Measurements from ENCODE around the gene IBA57. TPM values are rescaled to one million over a fixed set of nuclear protein-coding genes. Genes with fewer than 3 reads are reported as not detected.

Gene IBA57
- total and polyA plus RNA-seq, 4 donors: 5.8 to 9.9 (median 7.4) TPM

DNA sequence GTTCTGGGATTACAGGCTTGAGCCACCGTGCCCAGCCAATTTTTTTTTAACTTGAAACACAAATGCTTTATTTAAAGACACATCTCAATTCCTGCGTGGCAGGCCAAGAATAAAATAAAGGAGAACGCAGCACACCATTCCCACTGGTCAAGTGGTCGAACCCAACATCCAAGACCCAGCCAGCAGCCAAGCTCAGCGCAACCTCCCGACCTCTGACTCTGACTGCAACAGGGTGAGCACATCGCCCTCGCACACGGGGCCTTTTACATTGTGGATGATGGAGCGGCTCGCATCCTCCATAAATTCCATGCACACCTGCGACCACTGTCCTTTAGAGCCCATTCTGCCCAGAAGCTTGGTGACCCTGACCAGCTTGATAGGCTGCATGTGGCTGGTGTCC, 31.0 kb upstream of the IBA57 start:
- no peak overlapping the region for H3K4me3 ChIP-seq (ENCODE audit: low read depth, low read length)
- WGBS (ENCODE audit: insufficient coverage): 82% methylated on average over 9 of the region's 12 CpGs
- H3K9me3 ChIP-seq (ENCODE audit: control insufficient read depth, insufficient read depth, low read length): no peaks in the 10 kb centered on the region
- H3K27ac ChIP-seq (ENCODE audit: low read depth, low read length): no peak overlapping the region
- H3K36me3 ChIP-seq (ENCODE audit: control insufficient read depth, insufficient read depth, low read length): no peaks in the 10 kb centered on the region
- no peak for DNase-seq (ENCODE audit: low read depth in 4 of 6, low spot score in 6 of 6)
- H3K27me3 ChIP-seq (ENCODE audit: control insufficient read depth, insufficient read depth, low read length): peaks cover 10% of the 10 kb centered on the region
- peaks cover 5% of the 10 kb centered on the region for H3K4me1 ChIP-seq (ENCODE audit: control insufficient read depth, insufficient read depth, low read length)

DNA sequence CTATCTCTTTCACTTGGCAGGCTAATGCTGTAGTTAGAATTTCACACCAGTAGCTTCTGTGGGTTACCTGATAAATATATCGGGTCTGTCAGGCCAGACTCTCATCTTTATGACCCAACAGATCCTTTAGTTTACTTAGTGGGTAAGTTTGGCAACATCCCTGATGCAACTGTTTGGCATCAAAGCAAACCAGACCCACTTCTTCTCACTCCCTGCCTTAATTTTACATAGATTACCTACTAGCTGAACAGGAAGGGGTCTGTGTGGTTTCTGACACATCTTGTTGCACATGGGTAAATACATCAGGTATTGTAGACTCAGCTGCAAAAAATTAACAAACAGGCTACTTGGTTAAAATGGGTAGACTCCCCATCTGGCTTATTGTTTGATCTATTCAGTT, 28.7 kb upstream of the IBA57 start:
- Histone ChIP-seq H3K9me3 (ENCODE audit: control insufficient read depth, insufficient read depth, low read length) (no peaks in the 10 kb centered on the region), H3K27me3 (ENCODE audit: control insufficient read depth, insufficient read depth, low read length) (peaks cover 8% of the 10 kb centered on the region), H3K4me3 (ENCODE audit: low read depth, low read length) (no peak overlapping the region), H3K36me3 (ENCODE audit: control insufficient read depth, insufficient read depth, low read length) (peaks cover 8% of the 10 kb centered on the region), H3K4me1 (ENCODE audit: control insufficient read depth, insufficient read depth, low read length) (peaks cover 23% of the 10 kb centered on the region), H3K27ac (ENCODE audit: low read depth, low read length) (no peak overlapping the region)
- WGBS (ENCODE audit: insufficient coverage): no CpG with 5 or more reads among the region's 1 CpG
- no peak for DNase-seq (ENCODE audit: low read depth in 4 of 6, low spot score in 6 of 6)

DNA sequence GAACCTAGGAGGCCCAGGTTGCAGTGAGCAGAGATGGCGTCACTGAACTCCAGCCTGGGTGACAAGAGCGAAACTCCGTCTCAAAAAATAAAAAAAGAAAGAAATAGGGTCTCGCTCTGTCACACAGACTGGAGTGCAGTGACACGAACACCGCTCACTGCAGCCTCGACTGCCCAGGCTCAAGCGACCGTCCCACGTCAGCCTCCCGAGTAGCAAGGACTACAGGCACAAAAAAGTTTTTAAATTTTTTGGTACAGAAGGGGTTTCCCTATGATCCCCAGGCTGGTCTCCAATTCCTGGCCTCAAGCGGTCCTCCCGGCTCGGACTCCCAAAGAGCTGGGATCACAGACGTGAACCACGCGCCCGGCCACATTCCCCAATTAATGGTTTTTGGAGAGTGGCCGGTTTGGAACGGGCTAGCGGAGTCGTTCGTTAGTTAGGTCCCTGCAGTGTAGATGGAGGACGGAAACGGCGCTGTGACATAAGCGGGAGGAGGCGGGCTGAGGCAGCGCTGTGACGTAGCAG, 26.1 kb upstream of the IBA57 start:
- Histone ChIP-seq H3K27me3 (ENCODE audit: control insufficient read depth, insufficient read depth, low read length) (peaks cover 4% of the 10 kb centered on the region), H3K36me3 (ENCODE audit: control insufficient read depth, insufficient read depth, low read length) (peaks cover 29% of the 10 kb centered on the region), H3K9me3 (ENCODE audit: control insufficient read depth, insufficient read depth, low read length) (no peaks in the 10 kb centered on the region), H3K27ac (ENCODE audit: low read depth, low read length) (peak overlapping the region; percentile 84), H3K4me1 (ENCODE audit: control insufficient read depth, insufficient read depth, low read length) (peaks cover 43% of the 10 kb centered on the region), H3K4me3 (ENCODE audit: low read depth, low read length) (peak overlapping the region; percentile 82)
- DNase-seq (ENCODE audit: low read depth in 4 of 6, low spot score in 6 of 6): no peak
- WGBS (ENCODE audit: insufficient coverage): 23% methylated on average over 28 of the region's 30 CpGs

- peak within 1 kb of the TSS; percentile 84 for H3K27ac ChIP-seq (ENCODE audit: low read depth, low read length)
- WGBS (ENCODE audit: insufficient coverage): under 1% methylated on average over 95 of the region's 95 CpGs
- peaks cover 44% of the 10 kb centered on the region for H3K4me1 ChIP-seq (ENCODE audit: control insufficient read depth, insufficient read depth, low read length)
- no peaks in the 10 kb centered on the region for H3K27me3 ChIP-seq (ENCODE audit: control insufficient read depth, insufficient read depth, low read length)
- H3K4me3 ChIP-seq (ENCODE audit: low read depth, low read length): peak within 1 kb of the TSS; percentile 82
- DNase-seq (ENCODE audit: low read depth in 4 of 6, low spot score in 6 of 6): peak; percentile 83 to 99 (median 92)
- H3K36me3 ChIP-seq (ENCODE audit: control insufficient read depth, insufficient read depth, low read length): peaks cover 35% of the 10 kb centered on the region
- H3K9me3 ChIP-seq (ENCODE audit: control insufficient read depth, insufficient read depth, low read length): no peaks in the 10 kb centered on the region
These were observed 25.5 kb upstream of the IBA57 start, which contains the start of gene GUK1 for GRCh38 chr1:228139931-228140723. Gene GUK1, plus strand, starts transcription at chr1:228140279. Its CDS starts 24 bp downstream, at chr1:228140303.

DNA sequence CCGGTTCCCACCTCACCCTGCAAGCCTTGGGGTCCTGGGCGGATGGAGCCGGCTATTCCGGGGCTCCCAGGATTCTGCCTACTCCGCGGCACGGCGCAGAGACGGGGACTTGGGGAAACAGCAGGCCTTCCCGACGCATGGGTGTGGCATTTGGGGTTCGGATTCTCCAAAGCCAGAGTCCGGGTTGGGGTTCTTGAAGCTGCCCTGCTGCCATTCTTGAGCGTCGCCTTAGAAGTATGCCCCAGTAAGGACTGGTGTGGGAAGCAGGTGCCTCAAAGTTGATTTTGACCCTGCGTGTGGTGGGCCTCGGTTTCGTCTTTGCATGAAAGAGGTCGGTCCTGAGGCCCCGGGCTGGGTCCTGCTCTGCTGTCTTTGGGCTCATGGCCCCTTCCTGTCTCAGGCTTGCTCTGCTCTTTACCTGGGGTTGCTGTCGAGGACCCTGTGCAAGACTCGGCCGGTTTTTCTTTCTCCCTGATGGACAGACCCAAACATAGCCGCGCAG, 24.8 kb upstream of the IBA57 start:
- Histone ChIP-seq H3K4me3 (ENCODE audit: low read depth, low read length) (peak overlapping the region; percentile 82), H3K27me3 (ENCODE audit: control insufficient read depth, insufficient read depth, low read length) (no peaks in the 10 kb centered on the region), H3K27ac (ENCODE audit: low read depth, low read length) (peak overlapping the region; percentile 84), H3K36me3 (ENCODE audit: control insufficient read depth, insufficient read depth, low read length) (peaks cover 42% of the 10 kb centered on the region), H3K9me3 (ENCODE audit: control insufficient read depth, insufficient read depth, low read length) (no peaks in the 10 kb centered on the region), H3K4me1 (ENCODE audit: control insufficient read depth, insufficient read depth, low read length) (peaks cover 44% of the 10 kb centered on the region)
- WGBS (ENCODE audit: insufficient coverage): 12% methylated on average over 25 of the region's 25 CpGs
- no peak for DNase-seq (ENCODE audit: low read depth in 4 of 6, low spot score in 6 of 6)

GRCh38 chr1:228141226-228142044, 24.2 kb upstream of the IBA57 start:
- Histone ChIP-seq H3K27ac (ENCODE audit: low read depth, low read length) (peak overlapping the region; percentile 84), H3K4me3 (ENCODE audit: low read depth, low read length) (peak overlapping the region; percentile 82), H3K9me3 (ENCODE audit: control insufficient read depth, insufficient read depth, low read length) (no peaks in the 10 kb centered on the region), H3K36me3 (ENCODE audit: control insufficient read depth, insufficient read depth, low read length) (peaks cover 48% of the 10 kb centered on the region), H3K4me1 (ENCODE audit: control insufficient read depth, insufficient read depth, low read length) (peaks cover 44% of the 10 kb centered on the region), H3K27me3 (ENCODE audit: control insufficient read depth, insufficient read depth, low read length) (no peaks in the 10 kb centered on the region)
- WGBS (ENCODE audit: insufficient coverage): 70% methylated on average over 26 of the region's 27 CpGs
- DNase-seq (ENCODE audit: low read depth in 4 of 6, low spot score in 6 of 6): no peak

GRCh38 chr1:228142155-228142691, 23.4 kb upstream of the IBA57 start:
- no peak for DNase-seq (ENCODE audit: low read depth in 4 of 6, low spot score in 6 of 6)
- 88% methylated on average over 14 of the region's 16 CpGs for WGBS (ENCODE audit: insufficient coverage)
- no peak overlapping the region for H3K27ac ChIP-seq (ENCODE audit: low read depth, low read length)

GRCh38 chr1:228142701-228143136, 22.9 kb upstream of the IBA57 start:
- no peak for DNase-seq (ENCODE audit: low read depth in 4 of 6, low spot score in 6 of 6)
- Histone ChIP-seq H3K4me1 (ENCODE audit: control insufficient read depth, insufficient read depth, low read length) (peaks cover 44% of the 10 kb centered on the region), H3K9me3 (ENCODE audit: control insufficient read depth, insufficient read depth, low read length) (no peaks in the 10 kb centered on the region), H3K27ac (ENCODE audit: low read depth, low read length) (no peak overlapping the region), H3K4me3 (ENCODE audit: low read depth, low read length) (no peak overlapping the region), H3K36me3 (ENCODE audit: control insufficient read depth, insufficient read depth, low read length) (peaks cover 61% of the 10 kb centered on the region), H3K27me3 (ENCODE audit: control insufficient read depth, insufficient read depth, low read length) (no peaks in the 10 kb centered on the region)
- 84% methylated on average over 11 of the region's 11 CpGs for WGBS (ENCODE audit: insufficient coverage)

More at GRCh38 chr1:228142155-228142691, 23.4 kb upstream of the IBA57 start:
- Histone ChIP-seq H3K36me3 (ENCODE audit: control insufficient read depth, insufficient read depth, low read length) (peaks cover 56% of the 10 kb centered on the region), H3K4me1 (ENCODE audit: control insufficient read depth, insufficient read depth, low read length) (peaks cover 44% of the 10 kb centered on the region), H3K4me3 (ENCODE audit: low read depth, low read length) (no peak overlapping the region), H3K27me3 (ENCODE audit: control insufficient read depth, insufficient read depth, low read length) (no peaks in the 10 kb centered on the region), H3K9me3 (ENCODE audit: control insufficient read depth, insufficient read depth, low read length) (no peaks in the 10 kb centered on the region)

DNA sequence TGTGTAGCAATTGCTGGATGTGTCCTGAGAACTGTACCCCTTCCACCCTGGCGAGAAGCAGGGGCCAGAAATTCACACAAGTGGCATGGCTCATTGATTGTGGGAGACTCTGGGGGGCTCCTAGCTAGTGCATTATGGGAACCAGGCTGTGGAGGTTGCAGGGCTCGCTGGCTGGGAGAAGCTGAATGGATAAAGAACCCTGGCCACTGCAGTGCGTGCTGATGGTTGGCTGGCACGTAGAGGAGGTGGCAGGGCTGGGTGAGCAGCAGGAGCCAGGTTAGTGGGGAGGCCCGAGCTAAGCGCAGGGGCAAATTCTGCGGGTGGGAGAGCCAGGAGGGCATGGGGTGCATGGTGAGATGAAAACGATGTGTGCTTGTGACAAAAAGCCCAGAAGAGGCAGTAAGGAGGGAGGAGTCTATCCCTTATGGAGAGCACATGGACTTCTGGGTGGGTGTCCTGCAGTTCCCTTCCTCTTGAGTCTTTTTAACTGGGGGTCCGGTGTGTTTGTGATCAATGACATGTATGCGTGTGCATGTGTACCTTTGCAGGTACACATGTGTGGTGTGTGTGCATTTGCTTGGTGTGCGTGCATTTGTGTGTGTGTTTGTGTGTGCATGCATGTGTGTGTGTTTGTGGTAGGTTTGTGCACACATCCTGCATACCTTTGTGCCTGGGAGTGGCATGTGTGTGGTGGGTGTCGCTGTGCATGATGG, 22.0 kb upstream of the IBA57 start:
- no peak overlapping the region for H3K27ac ChIP-seq (ENCODE audit: low read depth, low read length)
- peaks cover 53% of the 10 kb centered on the region for H3K4me1 ChIP-seq (ENCODE audit: control insufficient read depth, insufficient read depth, low read length)
- H3K27me3 ChIP-seq (ENCODE audit: control insufficient read depth, insufficient read depth, low read length): no peaks in the 10 kb centered on the region
- H3K9me3 ChIP-seq (ENCODE audit: control insufficient read depth, insufficient read depth, low read length): no peaks in the 10 kb centered on the region
- no peak for DNase-seq (ENCODE audit: low read depth in 4 of 6, low spot score in 6 of 6)
- 89% methylated on average over 12 of the region's 12 CpGs for WGBS (ENCODE audit: insufficient coverage)
- H3K36me3 ChIP-seq (ENCODE audit: control insufficient read depth, insufficient read depth, low read length): peaks cover 70% of the 10 kb centered on the region
- no peak overlapping the region for H3K4me3 ChIP-seq (ENCODE audit: low read depth, low read length)

All from spinal cord (tissue), 10 donors.